Tibial nerve (tissue), 3 donors: ENCODE measurements around the gene CSNK2A1.

Source experiments
- POLR2A ChIP-seq, 2 donors: fragments of 450-650 bp; IDR thresholded peaks; one replicate each; pipeline ENCODE4 v1.6.1; 2017; ENCODE audit warnings: antibody characterized with exemption in 2 of 2, mild to moderate bottlenecking in 2 of 2, moderate library complexity in 2 of 2
- TF ChIP-seq, protein P1 (sequence below), 5 experiments: fragments of 200-600 bp in 3 of 5; fragments of 450-650 bp in 2 of 5; sonication (generic) in 3 of 5; IDR thresholded peaks; one replicate each; pipeline ENCODE4 v1.5.1; 2016 to 2019; ENCODE audit warnings: antibody characterized with exemption in 5 of 5, mild to moderate bottlenecking in 3 of 5, moderate library complexity in 2 of 5

DNA sequence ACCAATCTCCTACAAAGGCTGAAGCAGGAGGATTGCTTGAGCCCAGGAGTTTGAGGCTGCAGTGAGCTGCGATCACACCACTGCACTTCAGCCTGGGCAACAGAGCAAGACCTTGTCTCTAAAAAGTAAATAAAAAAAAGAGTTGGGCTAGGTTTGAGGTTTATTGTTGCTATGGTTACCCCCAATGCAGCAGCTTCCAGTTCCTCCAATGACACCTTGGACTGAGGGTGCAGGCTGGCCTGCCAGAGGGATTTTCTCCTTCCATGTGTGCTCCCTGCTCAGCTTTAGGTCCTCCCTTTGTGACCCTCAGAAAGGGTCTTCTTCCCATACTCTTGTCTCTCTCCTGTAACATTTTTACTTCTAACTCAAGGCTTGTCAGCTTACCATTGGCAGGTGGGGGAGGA, 70.7 kb downstream of the CSNK2A1 start:
- TF ChIP-seq, protein P1, sequence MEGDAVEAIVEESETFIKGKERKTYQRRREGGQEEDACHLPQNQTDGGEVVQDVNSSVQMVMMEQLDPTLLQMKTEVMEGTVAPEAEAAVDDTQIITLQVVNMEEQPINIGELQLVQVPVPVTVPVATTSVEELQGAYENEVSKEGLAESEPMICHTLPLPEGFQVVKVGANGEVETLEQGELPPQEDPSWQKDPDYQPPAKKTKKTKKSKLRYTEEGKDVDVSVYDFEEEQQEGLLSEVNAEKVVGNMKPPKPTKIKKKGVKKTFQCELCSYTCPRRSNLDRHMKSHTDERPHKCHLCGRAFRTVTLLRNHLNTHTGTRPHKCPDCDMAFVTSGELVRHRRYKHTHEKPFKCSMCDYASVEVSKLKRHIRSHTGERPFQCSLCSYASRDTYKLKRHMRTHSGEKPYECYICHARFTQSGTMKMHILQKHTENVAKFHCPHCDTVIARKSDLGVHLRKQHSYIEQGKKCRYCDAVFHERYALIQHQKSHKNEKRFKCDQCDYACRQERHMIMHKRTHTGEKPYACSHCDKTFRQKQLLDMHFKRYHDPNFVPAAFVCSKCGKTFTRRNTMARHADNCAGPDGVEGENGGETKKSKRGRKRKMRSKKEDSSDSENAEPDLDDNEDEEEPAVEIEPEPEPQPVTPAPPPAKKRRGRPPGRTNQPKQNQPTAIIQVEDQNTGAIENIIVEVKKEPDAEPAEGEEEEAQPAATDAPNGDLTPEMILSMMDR (IDR thresholded peaks at IDR 0.05) = no peak
- no peak for TF ChIP-seq POLR2A (IDR thresholded peaks at IDR 0.05)
